Subcutaneous adipose tissue (tissue), 4 donors: Measurements from ENCODE around the gene UNC5A. TPM values are rescaled to one million over a fixed set of nuclear protein-coding genes. Genes with fewer than 3 reads are reported as not detected.

Experiments
- CTCF ChIP-seq: fragments of 450-650 bp; IDR thresholded peaks from one replicate; pipeline ENCODE4 v1.5.1; 2016; ENCODE audit warnings: low read depth, mild to moderate bottlenecking, control low read depth, antibody characterized with exemption, moderate library complexity
- total RNA-seq, 4 donors: library from RNA; depleted of rRNA; stranded (reverse); fragments of >200 nt; gene quantifications; one replicate each; pipeline ENCODE4 v1.1.0, GENCODE V29; 2016

Gene UNC5A
- total RNA-seq, 4 donors from 2014 or later, result 0.17 to 0.19 TPM; not detected in 2

GRCh38 chr5:176849611-176850227, 39.4 kb downstream of the UNC5A start:
- TF ChIP-seq CTCF, result no peak

- TF ChIP-seq CTCF, result no peak
Observed at GRCh38 chr5:176850371-176851245, 40.2 kb downstream of the UNC5A start.

GRCh38 chr5:176851380-176851779, 41.0 kb downstream of the UNC5A start:
- no peak for TF ChIP-seq CTCF

- TF ChIP-seq CTCF, result no peak
Observed at GRCh38 chr5:176851871-176852658, 41.7 kb downstream of the UNC5A start.

GRCh38 chr5:176853151-176853778, 42.9 kb downstream of the UNC5A start:
- no peak for TF ChIP-seq CTCF

GRCh38 chr5:176854164-176854563, 43.8 kb downstream of the UNC5A start:
- TF ChIP-seq CTCF, result no peak
